Fibroblast of lung (primary cell): ENCODE results near the gene GPR32.

Experiments
- CTCF ChIP-seq, 2 donors: IDR thresholded peaks in 1 of 2; conservative IDR thresholded peaks in 1 of 2; 1 replicate in 1 of 2; 2 replicates in 1 of 2; pipeline ENCODE4 v1.5.1; 2011 to 2012; ENCODE audit warnings: low read length in 2 of 2, control low read depth in 1 of 2, inconsistent platforms in 1 of 2, low read depth in 1 of 2, mild to moderate bottlenecking in 1 of 2
- EZH2 ChIP-seq: IDR thresholded peaks from 2 replicates; pipeline ENCODE4 v1.5.1; 2012; ENCODE audit warnings: low read length, control low read depth, mild to moderate bottlenecking; ENCODE audit errors: missing control alignments

- TF ChIP-seq CTCF (conservative IDR thresholded peaks at IDR 0.05 in 1 of 2, IDR thresholded peaks at IDR 0.05 in 1 of 2; ENCODE audit: low read depth in 1 of 2, low read length in 2 of 2) (no peak), EZH2 (no peak)
Observed at GRCh38 chr19:50793558-50794065, 23.3 kb downstream of the GPR32 start.
